ENCODE results near the gene POC5. TPM values are rescaled to one million over a fixed set of nuclear protein-coding genes. Genes with fewer than 3 reads are reported as not detected.

POC5 gene
- total RNA-seq, 1 experiment from 2014 or later: 14.8 TPM

GRCh38 chr5:75711151-75711550 is 6.1 kb downstream of the POC5 start:
- ChIA-PET CTCF (no interaction called here), RAD21 (ENCODE audit: low non-redundant PET in 1 of 2, low total read pairs in 2 of 2, uncharacterized antibody in 2 of 2, unreplicated experiment in 2 of 2) (no interaction called here), POLR2A (no interaction called here)
- H3K27ac ChIP-seq (ENCODE audit: low read depth, low read length): no peak overlapping the region
- no peaks in the 10 kb centered on the region for H3K27me3 ChIP-seq (ENCODE audit: insufficient read depth, low read length)
- no peaks in the 10 kb centered on the region for H3K9me3 ChIP-seq (ENCODE audit: control insufficient read depth in 1 of 2, insufficient read depth in 1 of 2, low read depth in 1 of 2, low read length in 2 of 2)
- TF ChIP-seq ELF1 (IDR thresholded peaks at IDR 0.05; ENCODE audit: borderline replicate concordance, low read depth): no peak
- TF ChIP-seq CEBPB (IDR thresholded peaks at IDR 0.05; ENCODE audit: low read depth): no peak
- no peak for TF ChIP-seq CTCF (IDR thresholded peaks at IDR 0.05 in 2 of 3, conservative IDR thresholded peaks at IDR 0.05 in 1 of 3; ENCODE audit: borderline replicate concordance in 1 of 3, insufficient read depth in 1 of 3, low read depth in 2 of 3, low read length in 2 of 3)
- TF ChIP-seq JUND (IDR thresholded peaks at IDR 0.05): no peak
- TF ChIP-seq, protein P1, sequence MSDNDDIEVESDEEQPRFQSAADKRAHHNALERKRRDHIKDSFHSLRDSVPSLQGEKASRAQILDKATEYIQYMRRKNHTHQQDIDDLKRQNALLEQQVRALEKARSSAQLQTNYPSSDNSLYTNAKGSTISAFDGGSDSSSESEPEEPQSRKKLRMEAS (IDR thresholded peaks at IDR 0.05): no peak
- no peak for TF ChIP-seq SP1 (IDR thresholded peaks at IDR 0.05; ENCODE audit: low read depth)
- no peak for TF ChIP-seq EZH2phosphoT487 (IDR thresholded peaks at IDR 0.05; ENCODE audit: borderline replicate concordance)
- TF ChIP-seq TCF7L2 (IDR thresholded peaks at IDR 0.05; ENCODE audit: borderline replicate concordance, extremely low read depth, insufficient read depth, insufficient read length): no peak
- TF ChIP-seq RAD21 (IDR thresholded peaks at IDR 0.05; ENCODE audit: low read depth): no peak
- no peak for TF ChIP-seq ZBTB33 (IDR thresholded peaks at IDR 0.05; ENCODE audit: extremely low read depth, insufficient replicate concordance, low read length)
- TF ChIP-seq FOSL1 (IDR thresholded peaks at IDR 0.05; ENCODE audit: low read depth): no peak
- TF ChIP-seq POLR2AphosphoS5 (IDR thresholded peaks at IDR 0.05; ENCODE audit: low read depth, low read length): no peak
- no peak for TF ChIP-seq SRF (IDR thresholded peaks at IDR 0.05; ENCODE audit: low read depth)
- H3K4me3 ChIP-seq (replicated peaks in 1 of 2; ENCODE audit: low read depth in 1 of 2, low read length in 2 of 2): no peak overlapping the region
- H3K79me2 ChIP-seq (ENCODE audit: insufficient read depth, low read length): peaks cover 75% of the 10 kb centered on the region
- peaks cover 4 to 13% of the 10 kb centered on the region in 2 experiments for H3K4me1 ChIP-seq (ENCODE audit: control insufficient read depth in 1 of 2, insufficient read depth in 2 of 2, low read length in 2 of 2)
- no peak overlapping the region for H3K4me2 ChIP-seq (ENCODE audit: low read length)
- no TSS peak for BruUV-seq (replicated peaks)
- intact Hi-C loops (cut with micrococcal nuclease): no loop called here
- ATAC-seq (no peak), DNase-seq (ENCODE audit: low read depth, low spot score) (no peak)
- no peak overlapping the region for H2AFZ ChIP-seq (ENCODE audit: low read depth, low read length, poor library complexity, severe bottlenecking)
- no peak overlapping the region for H3K9ac ChIP-seq (ENCODE audit: low read length)
- H4K20me1 ChIP-seq (ENCODE audit: insufficient read depth): no peaks in the 10 kb centered on the region
- no peaks in the 10 kb centered on the region for H3K9me2 ChIP-seq (ENCODE audit: insufficient read depth)
- peaks cover 0 to 11% of the 10 kb centered on the region in 2 experiments; a peak in 3 of 4 replicates for H3K36me3 ChIP-seq (ENCODE audit: control insufficient read depth in 1 of 2, insufficient read depth in 2 of 2, low read length in 2 of 2)
